Parathyroid adenoma (tissue), 2 donors: ENCODE measurements around the gene ADPRHL1.

Experiments used
- H2AFZ ChIP-seq: fragments of 300-600 bp; sonication (generic); one replicate; pipeline ENCODE4 v1.7.0; 2017; ENCODE audit warnings: antibody characterized with exemption, mild to moderate bottlenecking
- H3K27ac ChIP-seq: fragments of 300-600 bp; sonication (generic); one replicate; pipeline ENCODE4 v1.7.0; 2017
- H3K27me3 ChIP-seq: fragments of 300-600 bp; sonication (generic); one replicate; pipeline ENCODE4 v1.7.0; 2017; ENCODE audit warnings: low read length; ENCODE audit not compliant: control insufficient read depth, insufficient read depth
- H3K36me3 ChIP-seq: fragments of 300-600 bp; sonication (generic); one replicate; pipeline ENCODE4 v1.7.0; 2017; ENCODE audit warnings: low read length; ENCODE audit not compliant: control insufficient read depth, insufficient read depth
- H3K4me1 ChIP-seq: fragments of 300-600 bp; sonication (generic); one replicate; pipeline ENCODE4 v1.7.0; 2017; ENCODE audit warnings: control low read depth
- H3K4me2 ChIP-seq: fragments of 300-600 bp; sonication (generic); one replicate; pipeline ENCODE4 v1.7.0; 2017; ENCODE audit warnings: low read length
- H3K4me3 ChIP-seq: fragments of 300-600 bp; sonication (generic); one replicate; pipeline ENCODE4 v1.7.0; 2017; ENCODE audit warnings: low read depth, low read length
- H3K79me2 ChIP-seq: fragments of 300-600 bp; sonication (generic); one replicate; pipeline ENCODE4 v1.7.0; 2017; ENCODE audit warnings: control low read depth
- H3K9ac ChIP-seq: fragments of 300-600 bp; sonication (generic); one replicate; pipeline ENCODE4 v1.7.0; 2017; ENCODE audit warnings: mild to moderate bottlenecking
- H3K9me3 ChIP-seq: fragments of 300-600 bp; sonication (generic); one replicate; pipeline ENCODE4 v1.7.0; 2017; ENCODE audit warnings: low read length; ENCODE audit not compliant: control insufficient read depth
- CTCF ChIP-seq: fragments of 300-600 bp; sonication (generic); IDR thresholded peaks from one replicate; pipeline ENCODE4 v1.7.0; 2017; ENCODE audit warnings: antibody characterized with exemption, mild to moderate bottlenecking
- donor health status: primary hyperparathyroidism.

The ADPRHL1 gene

DNA sequence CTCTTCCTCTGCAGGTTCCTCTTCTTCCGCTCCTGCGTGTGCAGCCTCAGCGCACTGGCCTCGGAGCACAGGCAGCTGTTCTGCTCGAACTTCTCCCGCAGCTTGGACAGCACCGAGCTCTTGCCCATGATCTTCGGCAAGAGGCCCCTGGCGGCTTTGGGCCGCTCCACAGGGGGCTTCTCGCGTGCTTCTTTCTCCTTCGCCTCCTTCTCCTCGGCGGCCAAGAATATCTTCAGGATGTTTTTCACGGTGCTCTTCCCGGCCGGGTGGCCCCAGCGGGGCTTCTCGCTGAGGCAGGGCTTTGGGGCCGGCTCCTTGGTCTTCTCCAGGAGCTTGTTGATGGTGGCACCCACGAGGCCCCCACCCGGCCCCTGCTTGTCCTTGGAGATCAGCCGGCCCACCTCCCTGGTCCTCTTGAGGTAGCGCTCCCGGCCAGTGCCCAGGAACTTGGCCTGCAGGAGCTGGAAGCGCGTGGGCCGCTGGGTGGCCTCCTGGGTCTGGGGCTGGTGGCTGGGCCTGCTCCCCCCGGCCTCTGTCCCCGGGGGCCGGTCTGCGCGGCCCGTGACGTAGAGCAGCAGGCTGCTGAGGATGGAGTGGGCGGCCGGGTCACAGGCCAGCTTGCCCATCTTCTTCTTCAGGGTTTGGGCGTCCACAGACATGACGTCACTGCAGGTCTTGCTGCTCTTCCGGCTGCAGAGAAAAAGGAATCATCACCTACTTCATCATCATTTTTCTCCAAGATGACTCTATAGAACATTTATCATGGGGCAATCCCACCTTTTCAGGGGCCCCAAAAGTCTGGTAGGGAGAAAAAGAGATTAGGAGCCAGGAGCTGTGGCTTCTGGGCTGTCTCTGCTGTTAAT lies 45.5 kb downstream of the ADPRHL1 start:
- no peaks in the 10 kb centered on the region for H3K79me2 ChIP-seq
- H3K4me2 ChIP-seq, result no peak overlapping the region
- no peaks in the 10 kb centered on the region for H3K9me3 ChIP-seq
- no peak overlapping the region for H3K27ac ChIP-seq
- H3K4me1 ChIP-seq, result no peaks in the 10 kb centered on the region
- no peaks in the 10 kb centered on the region for H3K27me3 ChIP-seq
- H3K36me3 ChIP-seq, result no peaks in the 10 kb centered on the region
- TF ChIP-seq CTCF, result no peak
- no peak overlapping the region for H2AFZ ChIP-seq
- no peak overlapping the region for H3K9ac ChIP-seq
- H3K4me3 ChIP-seq, result no peak overlapping the region

DNA sequence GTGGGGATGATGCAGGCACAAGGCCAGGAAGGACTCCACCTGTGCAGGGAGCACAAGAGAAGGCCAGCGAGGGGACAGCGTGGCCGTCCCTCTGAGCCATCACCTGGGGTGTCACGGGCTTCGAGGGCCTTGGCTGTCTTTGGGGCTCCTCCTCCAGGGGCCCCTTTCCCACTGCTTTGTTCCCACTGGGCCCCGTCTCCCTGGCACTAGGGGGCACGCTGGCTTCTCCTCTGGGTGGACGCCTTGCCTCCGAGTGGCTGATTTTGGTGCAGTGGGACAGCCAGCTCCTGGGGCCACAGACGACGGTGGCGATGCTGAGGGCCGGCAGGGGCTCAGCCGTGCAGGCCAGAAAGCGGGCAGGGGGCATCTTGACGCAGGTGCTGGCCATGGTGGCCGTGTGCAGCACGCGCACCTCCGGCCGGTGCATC lies 46.2 kb downstream of the ADPRHL1 start:
- Histone ChIP-seq H3K79me2 (no peaks in the 10 kb centered on the region), H3K9ac (no peak overlapping the region), H3K4me1 (no peaks in the 10 kb centered on the region), H2AFZ (no peak overlapping the region), H3K27me3 (no peaks in the 10 kb centered on the region), H3K36me3 (no peaks in the 10 kb centered on the region), H3K4me2 (no peak overlapping the region), H3K27ac (no peak overlapping the region), H3K9me3 (no peaks in the 10 kb centered on the region), H3K4me3 (no peak overlapping the region)
- no peak for TF ChIP-seq CTCF

- no peak overlapping the region for H3K27ac ChIP-seq
- H3K4me3 ChIP-seq, result no peak overlapping the region
- no peaks in the 10 kb centered on the region for H3K9me3 ChIP-seq
- H3K4me2 ChIP-seq, result no peak overlapping the region
- H3K9ac ChIP-seq, result no peak overlapping the region
- no peaks in the 10 kb centered on the region for H3K36me3 ChIP-seq
- TF ChIP-seq CTCF, result no peak
- no peak overlapping the region for H2AFZ ChIP-seq
- H3K79me2 ChIP-seq, result no peaks in the 10 kb centered on the region
- no peaks in the 10 kb centered on the region for H3K27me3 ChIP-seq
- H3K4me1 ChIP-seq, result no peaks in the 10 kb centered on the region
These were observed 46.8 kb downstream of the ADPRHL1 start for GRCh38 chr13:113406321-113407102.

- no peak overlapping the region for H3K4me2 ChIP-seq
- H3K27ac ChIP-seq, result no peak overlapping the region
These were observed 47.6 kb downstream of the ADPRHL1 start for GRCh38 chr13:113405481-113406300.

More at GRCh38 chr13:113405481-113406300, 47.6 kb downstream of the ADPRHL1 start:
- Histone ChIP-seq H3K9ac (no peak overlapping the region), H3K36me3 (no peaks in the 10 kb centered on the region), H2AFZ (no peak overlapping the region), H3K9me3 (no peaks in the 10 kb centered on the region), H3K4me1 (no peaks in the 10 kb centered on the region), H3K79me2 (no peaks in the 10 kb centered on the region), H3K27me3 (no peaks in the 10 kb centered on the region), H3K4me3 (no peak overlapping the region)
- TF ChIP-seq CTCF, result no peak
